Amniotic epithelial cell (primary cell): ENCODE data around the gene MRC1.
A peak's percentile ranks its signal among the peaks of the same experiment; 100 is the strongest.

Source experiments
- DNase-seq: peaks from one replicate; pipeline ENCODE4 v3.0.0-alpha.2; 2010; ENCODE audit warnings: low read depth

The MRC1 gene

DNA sequence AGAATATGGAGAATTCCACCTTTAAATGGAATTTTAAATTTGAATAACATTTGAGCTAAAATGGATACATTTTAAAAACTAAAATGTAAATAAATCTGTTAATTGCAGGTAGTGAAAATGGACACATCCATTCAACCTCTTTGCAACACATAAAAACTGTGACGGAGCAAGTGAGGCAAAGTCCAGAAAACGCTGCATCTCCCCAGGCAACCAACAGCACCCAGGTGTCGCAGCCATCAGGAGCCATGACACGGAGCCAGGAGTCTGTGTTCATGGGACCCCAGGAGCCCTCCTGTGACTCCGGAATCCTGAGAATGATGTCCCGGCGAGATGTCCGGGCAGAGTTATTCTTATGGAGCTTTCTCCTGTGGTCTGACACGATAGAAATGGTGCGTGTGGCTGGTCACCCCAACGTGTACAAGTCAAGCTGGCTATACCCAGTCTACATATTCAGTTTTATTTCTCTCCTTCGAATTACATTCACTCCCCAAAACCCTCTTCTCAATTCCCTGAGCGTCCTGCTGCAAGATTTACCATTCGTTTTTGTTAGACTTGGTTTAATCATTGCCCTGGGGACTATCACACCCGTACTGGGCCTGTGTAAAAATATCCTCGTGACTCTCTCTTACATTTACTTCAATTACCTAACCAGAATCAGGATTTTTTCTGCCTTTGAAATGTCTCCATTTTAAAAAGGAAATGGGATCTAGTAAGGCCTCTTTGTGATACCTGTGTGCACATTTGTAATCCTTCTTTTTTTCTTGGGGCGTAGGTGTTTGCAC lies 13.1 kb upstream of the MRC1 start:
- DNase-seq: no peak

DNA sequence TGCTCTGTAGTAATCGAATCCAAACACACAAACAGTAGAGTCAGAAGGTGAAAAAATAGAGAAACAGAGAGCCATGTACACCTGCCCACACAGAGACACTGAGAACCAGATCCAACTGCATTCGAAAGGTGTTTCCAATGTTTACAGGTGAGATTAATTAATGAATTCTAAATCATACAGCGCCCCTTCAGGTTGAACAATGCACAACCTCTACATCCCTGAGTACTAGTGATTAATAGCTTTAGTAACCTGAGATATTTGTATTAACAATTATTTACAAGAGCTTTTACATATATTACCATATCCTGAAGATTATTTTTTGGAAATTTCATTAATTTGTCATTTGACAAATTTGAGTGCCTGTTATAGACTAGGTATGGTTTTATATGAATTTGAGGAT lies 7.6 kb upstream of the MRC1 start:
- DNase-seq: no peak

DNA sequence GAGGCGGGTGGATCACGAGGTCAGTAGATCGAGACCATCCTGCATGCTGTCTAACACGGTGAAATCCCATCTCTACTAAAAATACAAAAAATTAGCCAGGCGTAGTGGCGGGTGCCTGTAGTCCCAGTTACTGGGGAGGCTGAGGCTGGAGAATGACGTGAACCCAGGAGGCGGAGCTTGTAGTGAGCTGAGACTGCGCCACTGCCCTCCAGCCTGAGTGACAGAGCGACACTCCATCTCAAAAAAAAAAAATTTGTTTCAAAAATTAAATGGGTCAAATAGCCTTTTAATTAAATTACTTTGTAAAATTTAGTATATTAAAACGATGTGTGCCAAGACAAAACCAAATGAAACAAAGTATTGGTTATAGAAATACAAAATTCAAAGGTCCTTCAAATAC lies 6.8 kb upstream of the MRC1 start:
- no peak for DNase-seq

DNA sequence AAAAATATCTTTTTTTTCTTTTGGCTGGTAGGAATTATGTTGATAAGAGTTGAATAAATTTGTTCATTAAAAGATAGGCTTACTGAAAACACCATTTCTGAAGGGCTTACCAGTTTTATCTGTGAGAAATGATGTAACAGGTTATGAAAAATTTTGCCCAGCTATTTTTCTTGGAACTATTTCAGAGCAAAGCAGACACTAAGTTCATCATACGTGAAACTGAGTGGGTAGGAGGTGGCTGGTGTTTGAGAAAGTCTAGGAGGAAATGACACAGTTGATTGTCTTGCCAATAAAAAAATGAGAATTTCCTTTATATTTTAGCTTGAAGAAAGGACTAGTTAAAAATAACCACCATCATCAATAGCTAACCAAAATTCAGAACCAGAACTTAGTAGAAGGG lies 6.2 kb upstream of the MRC1 start:
- no peak for DNase-seq

DNA sequence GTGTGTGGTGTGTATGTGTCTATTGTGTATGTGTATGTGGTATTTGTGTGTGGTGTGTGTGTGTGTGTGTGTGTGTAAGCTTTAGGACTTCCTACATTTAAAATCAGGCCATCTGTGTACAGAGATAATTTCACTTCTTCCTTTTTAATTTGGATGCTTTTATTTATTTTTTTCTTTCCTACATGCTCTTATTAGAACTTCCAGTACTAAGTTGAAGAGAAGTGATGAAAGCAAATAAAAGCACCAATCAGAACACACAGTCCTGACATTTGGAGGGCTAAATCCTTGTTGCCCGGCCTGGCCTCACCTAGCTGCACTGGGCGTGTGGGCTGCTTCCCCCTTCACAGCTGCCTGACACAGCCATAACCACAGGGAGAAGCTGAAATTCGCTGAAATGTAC lies 3.8 kb upstream of the MRC1 start:
- DNase-seq: no peak

DNA sequence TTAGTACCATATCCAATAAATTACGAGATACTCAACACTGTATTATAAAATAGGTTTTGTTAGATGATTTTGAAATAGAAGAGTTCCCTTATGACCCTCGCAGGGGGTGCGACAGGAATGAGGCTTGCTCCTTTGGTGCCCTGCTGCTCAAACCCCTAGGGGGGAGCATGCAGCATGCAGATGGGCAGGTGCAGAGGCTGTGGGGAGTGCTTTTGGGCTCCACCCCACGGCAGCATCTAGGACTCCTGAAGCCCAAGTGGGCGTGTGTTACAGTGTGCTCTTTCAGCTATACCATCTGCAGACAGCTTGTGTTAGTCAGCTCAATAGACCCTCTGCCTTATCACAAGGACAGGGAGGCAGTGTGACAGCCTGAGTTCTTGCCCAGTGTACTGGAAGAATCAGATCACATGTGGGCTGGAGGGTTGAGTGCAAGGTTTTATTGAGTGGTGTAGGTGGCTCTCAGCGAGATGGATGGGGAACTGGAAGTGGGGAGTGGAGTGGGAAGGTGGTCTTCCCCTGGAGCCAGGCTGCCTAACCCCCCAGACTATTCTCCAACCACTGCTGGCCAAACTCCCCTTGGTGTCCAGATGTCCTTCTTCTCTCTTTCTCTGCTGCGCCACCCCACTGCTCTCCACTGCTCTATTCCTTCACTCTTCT lies 3.1 kb upstream of the MRC1 start:
- no peak for DNase-seq

DNA sequence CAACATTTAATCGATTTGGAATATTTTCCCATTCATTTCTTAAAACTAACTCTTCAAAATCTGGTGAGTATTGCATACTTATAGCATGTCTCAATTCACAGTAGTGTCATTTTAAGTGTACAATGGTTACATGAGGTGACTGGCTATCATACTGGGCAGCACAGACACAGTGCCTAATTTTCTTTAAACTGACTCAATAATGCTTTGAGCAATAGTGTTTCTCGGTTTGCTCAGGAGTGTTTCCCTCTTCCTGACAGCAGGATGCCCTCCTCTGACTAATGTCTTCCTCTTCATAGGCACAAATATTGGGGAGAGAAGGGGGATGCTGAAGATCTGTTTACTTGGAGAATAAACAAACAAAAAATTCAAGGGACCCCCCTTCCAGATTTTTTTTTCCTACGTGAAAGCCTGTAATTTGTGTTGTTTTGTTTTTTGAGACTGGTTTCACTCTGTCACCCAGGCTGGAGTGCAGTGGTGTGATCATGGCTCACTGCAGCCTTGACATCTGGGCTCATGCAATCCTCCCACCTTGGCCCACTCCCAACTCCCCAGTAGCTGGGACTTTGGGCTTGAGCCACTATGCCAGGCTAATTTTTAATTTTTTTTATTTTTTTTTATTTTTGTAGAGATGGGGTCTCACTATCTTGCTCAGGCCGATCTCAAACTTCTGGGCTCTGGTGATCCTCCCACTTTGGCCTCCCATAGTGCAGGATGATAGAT lies 2.2 kb downstream of the MRC1 start:
- no peak for DNase-seq

DNA sequence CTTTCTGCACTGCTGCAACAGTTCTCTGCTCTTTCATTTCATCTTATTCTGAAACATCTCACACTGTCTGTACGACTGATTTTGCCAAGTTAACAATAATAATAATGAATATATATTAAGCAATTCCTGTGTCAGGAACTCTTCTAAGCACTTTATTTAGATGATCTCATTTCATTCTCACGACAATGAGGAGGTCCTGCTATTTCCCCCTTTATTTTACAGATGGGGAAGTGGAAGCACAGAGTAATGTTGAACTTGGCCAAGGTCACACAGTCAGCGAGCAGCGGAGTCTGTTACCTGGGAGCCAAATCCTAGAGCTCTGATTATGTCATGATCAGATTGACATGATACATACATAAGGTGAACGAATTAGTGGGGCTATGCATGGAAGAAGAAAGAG lies 5.8 kb downstream of the MRC1 start:
- DNase-seq: no peak

DNA sequence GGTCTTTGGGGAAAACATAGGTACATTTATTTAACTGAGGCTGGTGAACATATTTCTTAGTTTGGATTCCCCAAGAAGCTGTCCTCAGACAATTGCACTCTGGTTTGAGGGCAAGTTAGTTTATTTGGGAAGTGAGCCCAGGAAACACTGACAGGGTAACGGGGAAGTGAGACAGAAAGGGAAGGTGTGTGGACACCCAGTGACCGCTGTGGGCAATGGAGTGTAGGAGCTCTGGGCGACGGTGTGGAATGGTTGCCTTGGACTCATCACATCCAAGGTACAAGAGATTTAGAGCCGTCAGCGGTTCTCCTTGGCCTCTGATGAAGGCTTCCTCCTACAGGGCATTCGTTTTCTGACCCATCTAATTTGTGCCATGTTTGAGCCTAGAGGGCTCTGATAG lies 7.1 kb downstream of the MRC1 start:
- no peak for DNase-seq

DNA sequence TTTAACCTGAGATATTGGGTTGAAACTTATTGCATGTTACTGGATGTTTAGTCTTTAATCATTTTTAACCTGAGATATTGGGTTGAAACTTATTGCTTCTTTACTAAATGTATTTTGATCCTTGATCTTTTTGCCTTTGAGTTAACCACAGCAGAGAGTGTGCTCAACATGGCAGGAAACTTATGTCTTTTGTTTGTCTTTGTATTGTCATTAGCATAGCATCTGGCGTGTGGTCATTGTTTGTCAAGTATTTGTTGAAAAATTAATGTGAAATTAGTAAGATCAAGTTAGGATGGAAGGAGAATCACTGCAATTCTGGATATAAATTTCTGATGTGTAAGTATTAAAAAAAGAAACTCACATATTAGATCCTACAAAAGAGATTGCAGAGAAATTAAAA lies 8.2 kb downstream of the MRC1 start:
- no peak for DNase-seq

DNA sequence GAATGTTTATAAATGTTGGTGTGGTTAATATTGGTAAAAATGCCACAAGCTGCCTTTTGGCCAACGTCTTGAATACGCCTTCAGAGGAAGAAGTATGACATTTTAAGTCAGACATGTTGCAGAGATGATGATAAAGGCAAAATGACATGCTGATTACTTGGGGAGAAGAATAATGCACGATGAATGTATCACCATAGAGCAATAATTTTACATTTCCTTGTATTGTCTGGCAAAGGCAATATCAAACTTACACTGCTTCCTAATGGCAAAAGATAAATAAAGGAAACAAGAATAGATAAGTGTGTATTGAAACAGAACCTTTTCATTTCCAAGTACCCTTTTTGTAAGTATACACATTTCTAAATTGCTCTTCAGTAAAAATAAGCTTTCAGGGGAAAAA lies 8.6 kb downstream of the MRC1 start:
- DNase-seq: no peak

DNA sequence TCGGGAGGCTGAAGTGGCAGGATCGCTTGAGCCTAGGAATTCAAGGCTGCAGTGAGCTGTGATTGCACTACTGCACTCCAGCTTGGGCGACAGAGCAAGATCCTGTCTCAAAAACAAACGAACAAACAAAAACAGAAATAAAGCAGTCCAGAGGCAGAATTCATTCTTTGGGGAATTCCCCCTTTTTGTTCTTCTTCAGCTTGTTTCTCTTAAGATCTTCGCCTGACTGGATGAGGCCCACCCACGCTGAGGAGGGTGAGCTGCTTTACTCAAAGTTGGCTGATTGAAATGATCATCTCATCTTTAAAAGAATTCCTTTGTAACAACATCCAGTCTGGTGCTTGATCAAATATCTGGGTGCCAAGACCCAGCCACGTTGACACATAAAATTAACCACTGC lies 10.7 kb downstream of the MRC1 start:
- no peak for DNase-seq

DNA sequence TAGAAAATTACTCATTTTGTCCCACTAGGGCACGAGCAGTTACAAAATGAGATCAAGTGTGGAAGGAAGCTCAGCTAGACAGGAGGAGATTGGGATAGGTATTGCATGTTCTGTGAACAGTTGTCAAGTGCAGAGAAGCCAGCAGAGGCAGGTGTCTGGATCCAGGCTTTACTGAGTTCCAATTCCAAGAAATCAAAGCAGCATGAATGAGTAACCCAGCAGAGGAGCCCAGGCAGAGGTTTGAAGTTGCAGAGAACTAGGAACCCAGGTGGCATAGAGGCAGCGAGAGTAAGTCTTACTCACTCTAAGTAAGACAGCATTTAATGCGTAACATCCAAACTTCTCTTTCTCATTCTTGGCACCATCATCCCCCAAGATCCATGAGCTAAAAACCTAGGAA lies 11.8 kb downstream of the MRC1 start:
- DNase-seq: no peak

DNA sequence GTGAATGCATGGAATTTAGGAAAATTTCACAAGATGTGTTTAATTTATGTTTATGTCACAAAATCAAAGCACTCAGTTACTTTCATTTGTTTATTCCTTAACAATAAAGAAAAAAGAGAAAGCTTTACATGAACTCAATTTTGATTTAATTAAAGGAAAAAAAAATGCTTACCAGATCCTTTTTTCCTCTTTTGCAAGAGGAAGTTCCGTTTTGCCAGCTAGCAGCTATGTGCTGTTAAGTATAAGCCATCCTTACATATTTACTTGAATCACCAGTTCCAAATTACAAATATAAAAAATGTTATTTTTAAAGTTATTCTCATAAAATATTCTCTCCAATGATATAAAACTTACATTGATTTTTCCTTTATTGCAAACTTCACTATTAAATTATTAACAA lies 12.7 kb downstream of the MRC1 start:
- DNase-seq: no peak

DNA sequence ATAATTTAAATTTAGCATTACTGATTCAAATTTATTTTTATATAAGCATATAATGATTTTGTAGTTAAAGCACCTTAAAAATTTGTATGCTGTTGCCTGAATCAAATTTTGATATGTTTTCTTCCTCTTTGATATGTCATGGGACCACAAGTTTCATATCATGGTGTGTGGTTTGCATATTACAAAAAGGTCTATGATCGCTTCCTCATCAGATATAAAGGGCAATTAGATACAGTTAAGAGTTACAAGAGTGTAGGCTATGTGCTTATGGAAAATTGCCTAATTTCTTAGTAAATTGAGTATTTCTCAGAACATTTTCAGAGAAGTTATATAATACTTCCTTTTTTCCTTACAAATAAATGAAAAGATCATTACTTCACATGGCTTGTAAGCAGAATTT lies 22.2 kb downstream of the MRC1 start:
- DNase-seq: no peak

DNA sequence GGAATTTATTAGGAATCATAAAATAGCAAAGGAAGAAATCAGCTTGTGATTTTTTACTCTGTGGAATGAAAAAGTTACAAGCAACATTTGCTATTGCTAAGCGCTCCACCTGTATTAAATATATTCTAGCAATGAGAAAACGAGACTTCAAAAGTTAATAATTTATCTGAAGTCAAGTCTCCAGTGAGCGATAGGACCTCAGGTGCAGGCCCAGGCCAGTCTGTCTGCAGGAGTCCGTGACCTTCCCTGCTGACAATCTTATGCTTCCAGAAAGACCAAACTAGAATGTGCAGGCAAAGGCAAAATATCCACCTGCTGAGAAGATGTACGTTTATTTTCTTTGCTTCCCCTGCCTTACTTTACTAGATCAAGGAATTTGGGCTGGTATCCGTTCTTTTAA lies 22.7 kb downstream of the MRC1 start:
- no peak for DNase-seq

DNA sequence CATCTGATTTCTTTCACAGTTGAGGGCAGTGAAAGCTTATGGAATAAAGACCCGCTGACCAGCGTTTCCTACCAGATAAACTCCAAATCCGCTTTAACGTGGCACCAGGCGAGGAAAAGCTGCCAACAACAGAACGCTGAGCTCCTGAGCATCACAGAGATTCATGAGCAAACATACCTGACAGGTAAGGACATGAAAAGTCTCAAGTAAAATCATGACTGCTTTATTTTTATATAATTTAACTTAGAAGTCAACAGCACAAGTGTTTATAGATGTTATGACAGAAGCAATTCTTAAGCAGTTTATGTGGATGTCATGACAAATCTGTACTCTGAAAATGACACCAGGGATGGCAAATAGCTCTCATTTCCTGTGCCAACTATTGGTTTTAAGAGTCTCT lies 24.5 kb downstream of the MRC1 start:
- no peak for DNase-seq

DNA sequence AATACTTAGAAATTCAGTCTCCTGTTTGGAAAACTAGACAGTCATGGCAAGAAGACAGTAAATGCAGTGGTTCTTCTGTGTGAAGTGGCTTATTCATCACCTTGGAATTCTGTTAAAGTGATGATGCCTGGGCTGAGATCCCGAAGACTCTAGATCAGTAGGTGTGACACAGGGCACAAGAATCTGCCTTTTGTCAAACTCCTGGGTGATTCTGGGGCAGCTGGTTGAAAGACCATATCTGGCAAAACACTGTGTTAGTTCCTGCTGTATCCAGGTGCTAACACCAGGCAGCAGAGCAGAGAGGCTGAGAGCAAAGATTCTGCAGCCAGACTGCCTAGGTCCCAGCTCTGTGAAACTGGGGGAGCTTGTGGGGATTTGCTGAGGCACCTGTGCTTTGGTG lies 26.5 kb downstream of the MRC1 start:
- peak; percentile 83 for DNase-seq

DNA sequence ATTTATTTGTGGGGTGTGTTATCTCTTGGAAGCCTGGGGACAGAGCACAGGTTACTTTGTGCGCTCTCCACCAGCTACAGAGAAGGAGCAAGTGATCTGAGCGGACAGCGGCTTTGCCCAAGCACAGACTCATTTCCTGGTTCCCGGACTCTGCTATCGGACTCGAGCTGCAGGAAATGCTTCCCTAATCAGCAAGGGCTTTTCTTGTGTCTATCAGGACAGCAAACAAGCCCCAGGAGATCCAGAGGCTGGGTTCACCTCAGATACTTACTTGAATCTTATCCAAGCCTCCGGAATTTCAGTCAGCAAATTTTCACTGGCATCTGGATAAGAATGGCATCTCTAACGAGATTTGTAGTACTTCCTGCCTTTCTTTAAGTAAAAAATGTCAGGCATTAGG lies 27.8 kb downstream of the MRC1 start:
- peak; percentile 95 for DNase-seq

DNA sequence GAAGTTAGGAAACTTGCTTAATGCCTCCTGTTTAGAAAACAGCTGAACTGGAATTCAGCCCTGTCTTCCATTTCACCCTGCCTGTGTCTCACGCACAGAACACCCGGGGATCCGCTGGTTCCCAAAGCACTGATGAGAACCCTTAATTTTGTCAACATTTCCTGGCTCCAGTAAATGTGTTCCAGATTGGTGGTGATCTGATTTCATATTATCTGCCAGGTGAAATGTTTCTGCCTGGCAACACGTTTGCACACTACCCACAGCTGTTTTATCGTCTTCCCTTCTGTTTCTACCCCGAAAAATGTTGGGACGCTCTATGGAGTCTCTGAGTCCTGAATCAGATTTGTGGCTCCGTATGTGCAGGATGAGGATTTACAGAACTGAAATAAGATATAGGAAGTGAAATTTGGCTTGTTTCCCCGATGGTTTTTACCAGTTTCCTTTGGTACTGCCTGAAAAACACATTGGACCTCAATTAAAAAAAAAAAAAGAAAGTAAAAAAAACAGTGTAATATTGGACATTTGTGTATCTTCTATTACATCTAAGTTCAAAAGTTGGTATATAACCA lies 29.0 kb downstream of the MRC1 start:
- DNase-seq: no peak

DNA sequence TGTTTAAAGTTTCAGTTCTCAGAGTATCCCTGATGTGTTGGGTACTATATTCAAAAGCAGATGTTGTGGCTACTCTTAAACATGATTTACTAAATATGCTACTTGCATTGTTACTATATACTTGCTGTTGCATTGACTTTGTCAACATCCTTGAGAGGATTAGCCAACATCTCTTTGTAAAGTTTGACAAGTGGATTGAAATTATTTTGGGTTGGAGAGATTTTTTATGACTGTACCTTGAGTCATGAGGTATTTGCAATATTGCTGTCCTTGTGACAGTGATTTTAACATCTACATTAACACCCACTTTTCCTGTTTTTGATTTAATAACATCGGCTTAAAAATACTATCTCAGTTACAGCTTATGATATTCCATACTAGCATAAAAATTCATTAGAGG lies 31.9 kb downstream of the MRC1 start:
- DNase-seq: no peak

DNA sequence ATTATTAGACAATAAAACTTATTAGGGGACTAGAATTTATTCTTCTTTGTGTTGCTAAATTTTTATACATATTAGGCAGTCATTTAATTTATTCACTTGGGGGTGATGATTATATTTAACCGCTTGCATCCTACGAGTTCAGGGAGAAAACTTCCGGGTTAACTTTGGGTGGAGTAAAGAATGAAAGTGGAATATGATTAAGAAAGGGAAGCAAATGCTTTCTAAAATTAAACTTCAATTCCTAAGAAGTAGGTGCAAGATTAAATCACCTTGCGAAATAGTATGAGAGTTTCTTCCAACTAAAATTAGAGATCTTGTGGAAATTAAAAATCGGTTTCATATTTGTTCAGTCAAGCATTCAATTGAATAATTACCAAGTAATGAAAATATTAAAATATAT lies 33.5 kb downstream of the MRC1 start:
- DNase-seq: no peak
